Bone marrow (tissue), 2 donors: ENCODE data around the gene PAQR8.
"Not testable (repeated sequence)": the region's sequence is repeated elsewhere in the genome, so short reads cannot be mapped to it uniquely, and the experiment has no call there.

Experiments used
- DNase-seq, 2 donors: peaks; one replicate each; lab custom pipeline; 2025; lab: John Stamatoyannopoulos, UW

Gene PAQR8

GRCh38 chr6:52411911-52412310 is 50.0 kb downstream of the PAQR8 start:
- DNase-seq, result no peak

- no peak for DNase-seq
Measured at GRCh38 chr6:52415333-52415732, 53.4 kb downstream of the PAQR8 start.

GRCh38 chr6:52415917-52416628 is 54.1 kb downstream of the PAQR8 start:
- no peak for DNase-seq

- DNase-seq, result peak in 1 of 2 donors; percentile 19
Measured at GRCh38 chr6:52416629-52417151, 54.7 kb downstream of the PAQR8 start.

GRCh38 chr6:52417675-52418111 is 55.7 kb downstream of the PAQR8 start:
- no peak for DNase-seq

GRCh38 chr6:52418606-52419005 is 56.7 kb downstream of the PAQR8 start:
- DNase-seq, result no peak

GRCh38 chr6:52419809-52420667 is 58.1 kb downstream of the PAQR8 start, which contains the start of gene EFHC1:
EFHC1 (plus strand) TSS chr6:52420342; CDS start chr6:52420411, 69 bp downstream.
- peak; percentile 88 to 93 for DNase-seq

GRCh38 chr6:52420668-52421358 is 58.9 kb downstream of the PAQR8 start:
- DNase-seq, result no peak

GRCh38 chr6:52422156-52422555 is 60.2 kb downstream of the PAQR8 start:
- no peak for DNase-seq

GRCh38 chr6:52423448-52423847 is 61.5 kb downstream of the PAQR8 start:
- no peak for DNase-seq

GRCh38 chr6:52423971-52424381 is 62.0 kb downstream of the PAQR8 start:
- no peak for DNase-seq

GRCh38 chr6:52424513-52424912 is 62.6 kb downstream of the PAQR8 start:
- DNase-seq, result no peak

GRCh38 chr6:52426667-52427066 is 64.7 kb downstream of the PAQR8 start:
- no peak for DNase-seq

- not testable (repeated sequence) for DNase-seq
Measured at GRCh38 chr6:52433294-52433693, 71.3 kb downstream of the PAQR8 start.

GRCh38 chr6:52435345-52435744 is 73.4 kb downstream of the PAQR8 start:
- DNase-seq, result no peak

- no peak for DNase-seq
Measured at GRCh38 chr6:52438926-52439325, 77.0 kb downstream of the PAQR8 start.

GRCh38 chr6:52454556-52454955 is 92.6 kb downstream of the PAQR8 start:
- DNase-seq, result no peak

GRCh38 chr6:52457096-52457495 is 95.1 kb downstream of the PAQR8 start:
- no peak for DNase-seq
